Measurements from ENCODE around the gene AK9. TPM values are rescaled to one million over a fixed set of nuclear protein-coding genes. Genes with fewer than 3 reads are reported as not detected.

Gene AK9
- total and polyA plus RNA-seq, 10 of the 15 experiments (the other 5 are each of a cell fraction or from before 2014, with no cell fraction given) = 2.1 to 7.4 (median 4.2) TPM

DNA sequence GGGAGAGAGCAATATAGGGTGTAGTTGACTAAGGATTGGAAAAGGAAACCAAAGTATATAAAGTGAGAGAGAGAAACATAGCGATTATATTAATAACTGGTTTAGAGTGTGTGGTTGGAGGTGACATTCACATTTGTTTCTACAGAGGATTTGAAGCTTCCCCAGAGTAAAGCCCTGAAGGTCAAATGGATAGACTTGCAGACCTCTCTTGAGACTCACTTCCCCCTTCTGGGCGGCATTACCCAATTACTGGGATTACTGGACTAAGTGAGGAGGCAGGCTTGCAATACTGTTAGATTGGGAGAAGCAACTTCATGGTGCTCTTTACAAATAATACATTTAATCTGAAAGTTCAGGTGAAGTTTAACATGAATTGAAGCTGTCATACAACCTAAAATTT is 10.8 kb upstream of the AK9 start:
- 92% methylated on average over 2 of the region's 2 CpGs for WGBS (ENCODE audit: insufficient coverage, insufficient replicate concordance, low lambda C conversion rate, missing lambda C conversion rate)
- intact Hi-C loops (cut with micrococcal nuclease; ENCODE audit: unreplicated experiment) = no loop called here
- SMC1A ChIA-PET (ENCODE audit: uncharacterized antibody, unreplicated experiment) = interaction anchor here (0.9 to 7.1 kb wide), 7 partner anchors 10 to 689 kb away, joined by 3 to 98 read pairs (median 4); partner anchors contain the start of genes AK9 and FIG4
- H3K36me3 ChIP-seq (ENCODE audit: control insufficient read depth in 2 of 2, insufficient read depth in 2 of 2, low read length in 1 of 2) = no peaks in the 10 kb centered on the region
- TF ChIP-seq, protein P1, sequence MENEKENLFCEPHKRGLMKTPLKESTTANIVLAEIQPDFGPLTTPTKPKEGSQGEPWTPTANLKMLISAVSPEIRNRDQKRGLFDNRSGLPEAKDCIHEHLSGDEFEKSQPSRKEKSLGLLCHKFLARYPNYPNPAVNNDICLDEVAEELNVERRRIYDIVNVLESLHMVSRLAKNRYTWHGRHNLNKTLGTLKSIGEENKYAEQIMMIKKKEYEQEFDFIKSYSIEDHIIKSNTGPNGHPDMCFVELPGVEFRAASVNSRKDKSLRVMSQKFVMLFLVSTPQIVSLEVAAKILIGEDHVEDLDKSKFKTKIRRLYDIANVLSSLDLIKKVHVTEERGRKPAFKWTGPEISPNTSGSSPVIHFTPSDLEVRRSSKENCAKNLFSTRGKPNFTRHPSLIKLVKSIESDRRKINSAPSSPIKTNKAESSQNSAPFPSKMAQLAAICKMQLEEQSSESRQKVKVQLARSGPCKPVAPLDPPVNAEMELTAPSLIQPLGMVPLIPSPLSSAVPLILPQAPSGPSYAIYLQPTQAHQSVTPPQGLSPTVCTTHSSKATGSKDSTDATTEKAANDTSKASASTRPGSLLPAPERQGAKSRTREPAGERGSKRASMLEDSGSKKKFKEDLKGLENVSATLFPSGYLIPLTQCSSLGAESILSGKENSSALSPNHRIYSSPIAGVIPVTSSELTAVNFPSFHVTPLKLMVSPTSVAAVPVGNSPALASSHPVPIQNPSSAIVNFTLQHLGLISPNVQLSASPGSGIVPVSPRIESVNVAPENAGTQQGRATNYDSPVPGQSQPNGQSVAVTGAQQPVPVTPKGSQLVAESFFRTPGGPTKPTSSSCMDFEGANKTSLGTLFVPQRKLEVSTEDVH (IDR thresholded peaks at IDR 0.05; ENCODE audit: low read depth, partially characterized antibody) = no peak
- TF ChIP-seq ZNF217 (IDR thresholded peaks at IDR 0.05) = no peak
- TF ChIP-seq ESRRA (IDR thresholded peaks at IDR 0.05; ENCODE audit: low read length) = no peak
- TF ChIP-seq PML (IDR thresholded peaks at IDR 0.05; ENCODE audit: low read length) = no peak
- TF ChIP-seq EGR1 (IDR thresholded peaks at IDR 0.05; ENCODE audit: borderline replicate concordance in 1 of 2, low read depth in 2 of 2, low read length in 2 of 2) = no peak
- no peak for TF ChIP-seq MEF2A (IDR thresholded peaks at IDR 0.05; ENCODE audit: insufficient read depth, low read depth, low read length)
- no peak for TF ChIP-seq ZNF384 (IDR thresholded peaks at IDR 0.05; ENCODE audit: borderline replicate concordance, low read depth, low read length)
- TF ChIP-seq HDGF (IDR thresholded peaks at IDR 0.05) = no peak
- TF ChIP-seq ZBTB4 (CRISPR knock-in tag; IDR thresholded peaks at IDR 0.05) = no peak
- no peak for TF ChIP-seq RB1 (IDR thresholded peaks at IDR 0.05; ENCODE audit: borderline replicate concordance)
- TF ChIP-seq POU2F2 (IDR thresholded peaks at IDR 0.05; ENCODE audit: borderline replicate concordance, low read depth, low read length) = no peak
- no peak for TF ChIP-seq CEBPB (IDR thresholded peaks at IDR 0.05; ENCODE audit: borderline replicate concordance in 1 of 2, low read depth in 2 of 2, low read length in 2 of 2)
- TF ChIP-seq NKRF (conservative IDR thresholded peaks at IDR 0.05) = no peak
- TF ChIP-seq, protein P2, sequence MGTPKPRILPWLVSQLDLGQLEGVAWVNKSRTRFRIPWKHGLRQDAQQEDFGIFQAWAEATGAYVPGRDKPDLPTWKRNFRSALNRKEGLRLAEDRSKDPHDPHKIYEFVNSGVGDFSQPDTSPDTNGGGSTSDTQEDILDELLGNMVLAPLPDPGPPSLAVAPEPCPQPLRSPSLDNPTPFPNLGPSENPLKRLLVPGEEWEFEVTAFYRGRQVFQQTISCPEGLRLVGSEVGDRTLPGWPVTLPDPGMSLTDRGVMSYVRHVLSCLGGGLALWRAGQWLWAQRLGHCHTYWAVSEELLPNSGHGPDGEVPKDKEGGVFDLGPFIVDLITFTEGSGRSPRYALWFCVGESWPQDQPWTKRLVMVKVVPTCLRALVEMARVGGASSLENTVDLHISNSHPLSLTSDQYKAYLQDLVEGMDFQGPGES (IDR thresholded peaks at IDR 0.05) = no peak
- no peak for TF ChIP-seq HDAC2 (IDR thresholded peaks at IDR 0.05)
- in situ Hi-C loops (cut with MboI) = loop anchor here (5.0 kb wide), 2 partner anchors 341 to 691 kb away; no protein-coding TSS in a partner anchor
- no peaks in the 10 kb centered on the region for H3K79me2 ChIP-seq (ENCODE audit: control insufficient read depth, insufficient read depth, low read length)
- BruUV-seq (replicated peaks) = no TSS peak
- DNase-seq (ENCODE audit: low read depth, low spot score) = no peak
- no peaks in the 10 kb centered on the region for H3K9me3 ChIP-seq (replicated peaks; ENCODE audit: control insufficient read depth, insufficient read depth, low read length)
- H3K27ac ChIP-seq (ENCODE audit: control insufficient read depth, insufficient read depth) = no peak overlapping the region
- H3K4me2 ChIP-seq (ENCODE audit: control insufficient read depth, insufficient read depth) = no peak overlapping the region
- RAD21 ChIA-PET (ENCODE audit: unreplicated experiment) = interaction anchor here (0.7 to 8.0 kb wide), 6 partner anchors 8 to 336 kb away, joined by 3 to 143 read pairs (median 6); partner anchors contain the start of gene FIG4
- no peaks in the 10 kb centered on the region for H3K27me3 ChIP-seq (replicated peaks in 1 of 2; ENCODE audit: control insufficient read depth in 2 of 2, insufficient read depth in 2 of 2, low read length in 1 of 2)
- H4K20me1 ChIP-seq (ENCODE audit: control insufficient read depth, insufficient read depth) = no peaks in the 10 kb centered on the region
- CTCF ChIA-PET = interaction anchor here (0.7 to 6.6 kb wide), 10 partner anchors 8 to 690 kb away, joined by 3 to 203 read pairs (median 5); no protein-coding TSS in a partner anchor
- ATAC-seq = no peak
- POLR2A ChIA-PET = no interaction called here
- no peak overlapping the region for H3K9ac ChIP-seq (ENCODE audit: control insufficient read depth, insufficient read depth, low read length)
- H3K4me1 ChIP-seq (ENCODE audit: control insufficient read depth, insufficient read depth, low read length) = no peaks in the 10 kb centered on the region; the same call in 1 of the 2 replicates
- no peak overlapping the region for H2AFZ ChIP-seq (ENCODE audit: control insufficient read depth, low read depth, low read length)
- FAIRE-seq = no peak
- H3K4me3 ChIP-seq = no peak overlapping the region

Measured in GM12878 (cell line).